Stomach (tissue), 9 donors: ENCODE measurements around the gene SUCO. TPM values are rescaled to one million over a fixed set of nuclear protein-coding genes. Genes with fewer than 3 reads are reported as not detected.
A peak's percentile ranks its signal among the peaks of the same experiment; 100 is the strongest.

Source experiments
- DNase-seq, 2 donors: peaks; one replicate each; pipeline versions ENCODE4 v3.0.0 to v3.0.0-alpha.2; 2013 to 2019
- H3K27ac ChIP-seq, 5 donors: fragments of 200-600 bp in 4 of 5; sonication (generic) in 4 of 5; one replicate each; pipeline ENCODE4 v1.5.1; 2013 to 2019; ENCODE audit warnings: mild to moderate bottlenecking in 1 of 5, moderate library complexity in 1 of 5
- H3K27me3 ChIP-seq, 3 donors: fragments of 200-600 bp; sonication (generic); one replicate each; pipeline ENCODE4 v1.5.1; 2017 to 2019; ENCODE audit warnings: mixed run types in 1 of 3
- H3K36me3 ChIP-seq, 4 donors: fragments of 200-600 bp; sonication (generic); 1 replicate in 3 of 4; 2 replicates in 1 of 4; pipeline ENCODE4 v1.5.1; 2016 to 2019
- H3K4me1 ChIP-seq, 4 donors: fragments of 200-600 bp; sonication (generic); one replicate each; pipeline ENCODE4 v1.5.1; 2016 to 2019
- H3K4me3 ChIP-seq, 4 donors: fragments of 200-600 bp; sonication (generic) in 3 of 4; one replicate each; pipeline ENCODE4 v1.5.1; 2016 to 2019; ENCODE audit warnings: mild to moderate bottlenecking in 1 of 4
- H3K9me3 ChIP-seq, 4 donors: fragments of 200-600 bp; sonication (generic); one replicate each; pipeline ENCODE4 v1.5.1; 2016 to 2019
- EP300 ChIP-seq: sonication (generic); formaldehyde crosslinking; IDR thresholded peaks from one replicate; pipeline ENCODE4 v1.6.1; 2017; ENCODE audit warnings: antibody characterized with exemption
- POLR2A ChIP-seq, 4 donors: fragments of 450-650 bp; IDR thresholded peaks; one replicate each; pipeline ENCODE4 v1.6.1; 2016; ENCODE audit warnings: antibody characterized with exemption in 4 of 4, control low read depth in 2 of 4, mild to moderate bottlenecking in 1 of 4, moderate library complexity in 1 of 4
- POLR2AphosphoS5 ChIP-seq, 3 donors: sonication (generic); formaldehyde crosslinking; IDR thresholded peaks; one replicate each; pipeline ENCODE4 v1.6.1; 2016; ENCODE audit warnings: antibody characterized with exemption in 3 of 3
- WGBS, 5 donors: extraction: QIAGEN DNeasy Blood & Tissue Kit in 3 of 5; methylation state at CpG; one replicate each; pipeline versions ENCODE4 v1.1.5 to v1.1.7; 2013 to 2018; 5-methylcytosine and 5-hydroxymethylcytosine counted together
- intact Hi-C: fragments of 100-400 bp; cut with DNase I; formaldehyde crosslinking; loops from one replicate; pipeline ENCODE4 v1.15.1; 2023; ENCODE audit warnings: low total_unique reads
- polyA plus RNA-seq, 3 donors: library from polyadenylated mRNA; stranded (reverse); fragments of 200-250 nt; gene quantifications; one replicate each; pipeline ENCODE4 v1.2.3, GENCODE V29; 2013
- small RNA-seq, 4 donors: library from RNA; depleted of rRNA; stranded (forward); fragments of <200 nt; gene quantifications; one replicate each; pipeline ENCODE3, GENCODE V24; 2016
- total RNA-seq, 5 donors: library from RNA; depleted of rRNA; stranded (reverse); fragments of >200 nt; gene quantifications; one replicate each; pipeline versions ENCODE4 v1.1.0 to v1.2.3, GENCODE V29; 2014 to 2016
- TF ChIP-seq, protein P1 (sequence below), 7 experiments: fragments of 450-650 bp in 4 of 7; fragments of 200-600 bp in 3 of 7; sonication (generic) in 3 of 7; IDR thresholded peaks; one replicate each; pipeline ENCODE4 v1.5.1; 2016 to 2019; ENCODE audit warnings: antibody characterized with exemption in 7 of 7, control low read depth in 2 of 7, mild to moderate bottlenecking in 1 of 7
- donor health status: healthy with polysubstance abuse.
- donor health status: Bipolar disorder and iron deficiency.
- donor health status: healthy.

The SUCO gene
- total and polyA plus RNA-seq, 8 donors = 4.9 to 83.7 (median 15.8) TPM

- Histone ChIP-seq H3K27me3 (no peaks in the 10 kb centered on the region), H3K9me3 (no peaks in the 10 kb centered on the region), H3K27ac (peak overlapping the region in 1 of 5 donors; percentile 11), H3K36me3 (no peaks in the 10 kb centered on the region), H3K4me3 (no peak overlapping the region), H3K4me1 (no peaks in the 10 kb centered on the region)
- 61 to 70% (median 69%) methylated on average over 3 of the region's 3 CpGs for WGBS, 5 donors
- no peak for DNase-seq
- intact Hi-C loops = no loop called here
- TF ChIP-seq EP300 (no peak), POLR2A (IDR thresholded peaks at IDR 0.05) (no peak), POLR2AphosphoS5 (IDR thresholded peaks at IDR 0.05) (no peak)
- TF ChIP-seq, protein P1, sequence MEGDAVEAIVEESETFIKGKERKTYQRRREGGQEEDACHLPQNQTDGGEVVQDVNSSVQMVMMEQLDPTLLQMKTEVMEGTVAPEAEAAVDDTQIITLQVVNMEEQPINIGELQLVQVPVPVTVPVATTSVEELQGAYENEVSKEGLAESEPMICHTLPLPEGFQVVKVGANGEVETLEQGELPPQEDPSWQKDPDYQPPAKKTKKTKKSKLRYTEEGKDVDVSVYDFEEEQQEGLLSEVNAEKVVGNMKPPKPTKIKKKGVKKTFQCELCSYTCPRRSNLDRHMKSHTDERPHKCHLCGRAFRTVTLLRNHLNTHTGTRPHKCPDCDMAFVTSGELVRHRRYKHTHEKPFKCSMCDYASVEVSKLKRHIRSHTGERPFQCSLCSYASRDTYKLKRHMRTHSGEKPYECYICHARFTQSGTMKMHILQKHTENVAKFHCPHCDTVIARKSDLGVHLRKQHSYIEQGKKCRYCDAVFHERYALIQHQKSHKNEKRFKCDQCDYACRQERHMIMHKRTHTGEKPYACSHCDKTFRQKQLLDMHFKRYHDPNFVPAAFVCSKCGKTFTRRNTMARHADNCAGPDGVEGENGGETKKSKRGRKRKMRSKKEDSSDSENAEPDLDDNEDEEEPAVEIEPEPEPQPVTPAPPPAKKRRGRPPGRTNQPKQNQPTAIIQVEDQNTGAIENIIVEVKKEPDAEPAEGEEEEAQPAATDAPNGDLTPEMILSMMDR (IDR thresholded peaks at IDR 0.05) = no peak
These were observed 128.2 kb downstream of the SUCO start for GRCh38 chr1:172661107-172661506.

Small RNA genes lying within 50 kb of the gene (small RNA-seq; reads per million reads assigned to genes)
- gene RNU6-693P = 0 reads per million in 4 donors

Other genes starting within 250 kb of the SUCO start
- gene C1orf105, start 112.5 kb upstream of the SUCO start, total RNA-seq = not detected
- gene C1orf105, start 112.5 kb upstream of the SUCO start, polyA plus RNA-seq = under 1 TPM in 1 of 3 donors, not detected in 2; 0.37 TPM
- gene PIGC, start 89.1 kb upstream of the SUCO start, total RNA-seq = 10 to 100 TPM in 4 of 5 donors, 1 to 10 TPM in 1; 1.2 to 27.9 (median 17.9) TPM
- 10 to 100 TPM; 15.3 to 25.6 (median 16.1) TPM for gene PIGC, start 89.1 kb upstream of the SUCO start, polyA plus RNA-seq
- not detected for gene FASLG, start 126.0 kb downstream of the SUCO start, total RNA-seq
- gene FASLG, start 126.0 kb downstream of the SUCO start, polyA plus RNA-seq = under 1 TPM in 2 of 3 donors, not detected in 1; 0.05 to 0.12 TPM